NCI-H146 treated with DMSO at 0.1 percent for 48 hours (cell line): ENCODE measurements around the gene TSPAN31.
"Not testable (repeated sequence)": the region's sequence is repeated elsewhere in the genome, so short reads cannot be mapped to it uniquely, and the experiment has no call there.

Experiments used
- DNase-seq: peaks from one replicate; lab custom pipeline; 2025; ENCODE audit not compliant: unreplicated experiment; lab: John Stamatoyannopoulos, UW

The TSPAN31 gene

GRCh38 chr12:57721846-57722608 lies 22.8 kb upstream of the TSPAN31 start:
- DNase-seq: not testable (repeated sequence)

GRCh38 chr12:57722716-57723629 lies 21.9 kb upstream of the TSPAN31 start:
- no peak for DNase-seq

- DNase-seq: no peak
Measured at GRCh38 chr12:57723630-57723962, 21.2 kb upstream of the TSPAN31 start.

GRCh38 chr12:57724003-57724935 lies 20.6 kb upstream of the TSPAN31 start:
- peak; percentile 3 for DNase-seq

GRCh38 chr12:57724936-57725740 lies 19.7 kb upstream of the TSPAN31 start:
- no peak for DNase-seq

- no peak for DNase-seq
Measured at GRCh38 chr12:57725851-57726150, 19.0 kb upstream of the TSPAN31 start.

GRCh38 chr12:57726151-57726883 lies 18.5 kb upstream of the TSPAN31 start:
- DNase-seq: peak; percentile 77

- no peak for DNase-seq
Measured at GRCh38 chr12:57726884-57727757, 17.7 kb upstream of the TSPAN31 start.

- no peak for DNase-seq
Measured at GRCh38 chr12:57727758-57728395, 17.0 kb upstream of the TSPAN31 start.

GRCh38 chr12:57729321-57729844 lies 15.5 kb upstream of the TSPAN31 start:
- no peak for DNase-seq

- DNase-seq: no peak
Measured at GRCh38 chr12:57730336-57731067, 14.3 kb upstream of the TSPAN31 start.

GRCh38 chr12:57731411-57732080 lies 13.3 kb upstream of the TSPAN31 start:
- no peak for DNase-seq

- DNase-seq: no peak
Measured at GRCh38 chr12:57732270-57732669, 12.6 kb upstream of the TSPAN31 start.

- no peak for DNase-seq
Measured at GRCh38 chr12:57732726-57733593, 11.9 kb upstream of the TSPAN31 start.

GRCh38 chr12:57733928-57734327 lies 10.9 kb upstream of the TSPAN31 start:
- DNase-seq: no peak

- no peak for DNase-seq
Measured at GRCh38 chr12:57734591-57734990, 10.2 kb upstream of the TSPAN31 start.
